SHP77 treated with DMSO at 0.1 percent for 48 hours (cell line): Measurements from ENCODE around the gene ACSF3.

Experiments used
- DNase-seq: peaks from one replicate; lab custom pipeline; 2025; lab: John Stamatoyannopoulos, UW

Gene ACSF3

DNA sequence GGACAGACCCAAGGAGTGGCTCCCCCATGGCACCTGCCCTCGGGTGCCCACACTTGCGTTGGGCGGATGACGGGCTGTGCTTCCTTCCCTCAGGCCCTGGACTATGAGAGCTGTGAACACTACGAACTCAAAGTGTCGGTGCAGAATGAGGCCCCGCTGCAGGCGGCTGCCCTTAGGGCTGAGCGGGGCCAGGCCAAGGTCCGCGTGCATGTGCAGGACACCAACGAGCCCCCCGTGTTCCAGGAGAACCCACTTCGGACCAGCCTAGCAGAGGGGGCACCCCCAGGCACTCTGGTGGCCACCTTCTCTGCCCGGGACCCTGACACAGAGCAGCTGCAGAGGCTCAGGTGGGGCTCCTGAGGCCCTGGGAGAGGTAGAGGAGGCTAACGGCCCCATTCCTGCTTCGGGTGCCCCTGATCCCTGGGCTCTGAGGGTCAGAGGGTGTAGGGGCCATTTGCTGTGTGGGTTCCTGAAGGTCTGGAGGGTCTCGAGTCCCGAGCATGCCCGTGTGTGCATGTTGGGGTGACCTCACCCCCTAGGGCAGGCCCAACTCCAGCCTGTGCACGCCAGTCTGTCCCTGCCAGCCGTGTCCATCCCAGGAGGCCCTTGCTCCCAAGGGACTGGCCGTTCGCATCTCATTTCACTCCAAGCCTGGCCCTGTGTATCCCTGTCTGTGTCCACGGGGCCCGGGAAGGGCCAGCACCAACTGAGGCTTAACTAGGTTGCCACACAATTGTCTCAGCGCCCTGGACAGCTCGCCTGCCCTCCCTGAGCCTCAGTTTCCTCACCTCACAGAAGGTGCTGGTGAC lies 96.7 kb downstream of the ACSF3 start:
- no peak for DNase-seq

DNA sequence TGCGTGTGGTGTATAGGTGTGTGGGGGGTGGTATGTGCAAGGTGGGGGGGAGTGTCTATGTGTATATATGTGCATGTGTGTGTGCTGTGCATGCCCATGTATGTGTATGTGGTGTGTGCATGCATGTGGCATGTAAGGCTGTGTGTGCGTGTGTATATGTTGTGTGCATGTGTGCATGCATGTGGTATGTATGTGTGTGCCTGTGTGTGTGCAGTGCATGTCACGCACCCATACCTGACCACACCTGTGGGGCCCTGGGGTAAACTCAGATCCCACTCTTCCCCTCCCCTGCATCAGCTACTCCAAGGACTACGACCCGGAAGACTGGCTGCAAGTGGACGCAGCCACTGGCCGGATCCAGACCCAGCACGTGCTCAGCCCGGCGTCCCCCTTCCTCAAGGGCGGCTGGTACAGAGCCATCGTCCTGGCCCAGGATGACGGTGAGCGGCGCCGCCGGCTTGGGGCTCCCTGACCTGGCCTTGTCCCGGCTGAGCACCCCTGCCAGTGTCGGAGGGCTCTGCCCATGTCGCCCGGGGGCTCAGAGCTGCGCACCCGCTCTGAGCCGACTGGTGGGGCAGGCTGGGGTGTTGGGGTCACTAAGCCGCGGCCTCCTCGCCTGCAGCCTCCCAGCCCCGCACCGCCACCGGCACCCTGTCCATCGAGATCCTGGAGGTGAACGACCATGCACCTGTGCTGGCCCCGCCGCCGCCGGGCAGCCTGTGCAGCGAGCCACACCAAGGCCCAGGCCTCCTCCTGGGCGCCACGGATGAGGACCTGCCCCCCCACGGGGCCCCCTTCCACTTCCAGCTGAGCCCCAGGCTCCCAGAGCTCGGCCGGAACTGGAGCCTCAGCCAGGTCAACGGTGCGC lies 97.6 kb downstream of the ACSF3 start:
- no peak for DNase-seq

DNA sequence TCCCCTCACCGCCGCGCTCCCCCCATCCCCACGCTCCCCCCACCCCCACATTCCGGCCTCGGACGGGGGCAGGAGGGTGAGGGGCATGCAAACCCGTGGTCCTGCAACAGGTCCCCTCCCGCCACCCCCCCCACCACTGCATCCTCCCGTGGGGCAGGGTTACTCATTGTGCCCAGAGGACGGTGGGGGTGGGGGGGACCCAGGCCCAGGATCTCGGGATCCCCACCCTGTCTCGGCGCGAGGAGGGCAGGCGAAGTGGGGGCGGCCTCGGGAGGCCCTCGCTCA lies 98.2 kb downstream of the ACSF3 start:
- DNase-seq, result no peak

DNA sequence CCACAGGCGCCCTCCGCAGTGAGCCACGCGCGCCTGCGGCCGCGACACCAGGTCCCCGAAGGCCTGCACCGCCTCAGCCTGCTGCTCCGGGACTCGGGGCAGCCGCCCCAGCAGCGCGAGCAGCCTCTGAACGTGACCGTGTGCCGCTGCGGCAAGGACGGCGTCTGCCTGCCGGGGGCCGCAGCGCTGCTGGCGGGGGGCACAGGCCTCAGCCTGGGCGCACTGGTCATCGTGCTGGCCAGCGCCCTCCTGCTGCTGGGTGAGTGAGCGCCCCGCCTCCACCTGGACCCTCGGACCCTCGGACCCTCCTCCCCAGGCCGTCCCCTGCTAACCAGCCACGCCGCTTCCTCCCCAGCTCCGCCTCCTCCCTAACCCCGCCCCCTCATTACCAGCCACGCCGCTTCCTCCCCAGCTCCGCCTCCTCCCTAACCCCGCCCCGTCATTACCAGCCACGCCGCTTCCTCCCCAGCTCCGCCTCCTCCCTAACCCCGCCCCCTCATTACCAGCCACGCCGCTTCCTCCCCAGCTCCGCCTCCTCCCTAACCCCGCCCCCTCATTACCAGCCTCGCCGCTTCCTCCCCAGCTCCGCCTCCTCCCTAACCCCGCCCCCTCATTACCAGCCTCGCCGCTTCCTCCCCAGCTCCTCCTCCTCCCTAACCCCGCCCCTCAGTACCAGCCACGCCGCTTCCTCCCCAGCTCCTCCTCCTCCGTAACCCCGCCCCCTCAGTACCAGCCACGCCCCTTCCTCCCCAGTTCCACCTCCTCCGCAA lies 98.7 kb downstream of the ACSF3 start:
- peak; percentile 36 for DNase-seq

DNA sequence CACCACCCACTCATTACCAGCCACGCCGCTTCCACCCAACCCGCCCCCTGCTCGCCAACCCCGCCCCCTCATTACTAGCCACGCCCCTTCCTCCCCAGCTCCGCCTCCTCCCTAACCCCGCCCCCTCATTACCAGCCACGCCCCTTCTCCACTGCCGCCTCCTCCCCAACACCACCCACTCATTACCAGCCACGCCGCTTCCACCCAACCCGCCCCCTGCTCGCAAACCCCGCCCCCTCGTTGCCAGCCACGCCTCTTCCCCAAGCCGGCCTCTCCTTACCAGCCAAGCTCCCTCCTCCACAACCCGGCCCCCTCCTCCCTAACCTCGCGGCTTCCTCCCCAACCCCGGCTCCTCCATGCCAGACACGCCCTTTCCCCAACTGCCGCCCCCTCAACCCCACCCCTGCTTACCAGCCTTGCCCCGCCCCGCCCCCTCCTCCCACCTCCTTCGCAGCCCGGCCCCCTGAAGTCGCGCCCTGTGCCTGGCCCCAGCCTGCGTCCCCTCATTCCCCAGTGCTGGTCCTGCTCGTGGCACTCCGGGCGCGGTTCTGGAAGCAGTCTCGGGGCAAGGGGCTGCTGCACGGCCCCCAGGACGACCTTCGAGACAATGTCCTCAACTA lies 99.4 kb downstream of the ACSF3 start:
- DNase-seq, result no peak

DNA sequence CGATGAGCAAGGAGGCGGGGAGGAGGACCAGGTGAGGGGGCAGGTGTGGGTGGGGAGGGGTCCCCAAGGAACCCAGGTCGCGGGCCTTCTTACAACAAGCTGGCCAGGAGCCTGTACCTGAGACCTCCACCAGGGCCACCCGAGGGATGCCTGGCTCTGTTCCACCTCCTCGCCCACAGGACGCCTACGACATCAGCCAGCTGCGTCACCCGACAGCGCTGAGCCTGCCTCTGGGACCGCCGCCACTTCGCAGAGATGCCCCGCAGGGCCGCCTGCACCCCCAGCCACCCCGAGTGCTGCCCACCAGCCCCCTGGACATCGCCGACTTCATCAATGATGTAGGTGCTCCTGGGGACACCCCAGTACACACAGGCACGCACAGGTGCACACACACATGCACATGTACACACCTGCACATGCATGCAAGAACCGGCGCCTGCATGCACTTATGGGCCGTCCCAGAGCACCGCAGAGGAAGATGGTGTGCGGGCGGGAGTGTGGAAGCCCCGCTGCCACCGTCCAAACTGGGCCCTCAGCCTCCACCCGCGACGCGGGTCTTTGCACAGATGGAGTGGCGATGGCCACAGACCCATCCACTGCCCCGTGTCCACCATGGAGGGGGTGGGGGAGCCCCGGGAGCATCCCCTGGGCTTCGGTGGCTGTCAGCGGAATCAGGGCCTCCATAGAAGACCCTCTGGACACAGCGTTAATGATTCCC lies 100.1 kb downstream of the ACSF3 start:
- DNase-seq, result no peak

DNA sequence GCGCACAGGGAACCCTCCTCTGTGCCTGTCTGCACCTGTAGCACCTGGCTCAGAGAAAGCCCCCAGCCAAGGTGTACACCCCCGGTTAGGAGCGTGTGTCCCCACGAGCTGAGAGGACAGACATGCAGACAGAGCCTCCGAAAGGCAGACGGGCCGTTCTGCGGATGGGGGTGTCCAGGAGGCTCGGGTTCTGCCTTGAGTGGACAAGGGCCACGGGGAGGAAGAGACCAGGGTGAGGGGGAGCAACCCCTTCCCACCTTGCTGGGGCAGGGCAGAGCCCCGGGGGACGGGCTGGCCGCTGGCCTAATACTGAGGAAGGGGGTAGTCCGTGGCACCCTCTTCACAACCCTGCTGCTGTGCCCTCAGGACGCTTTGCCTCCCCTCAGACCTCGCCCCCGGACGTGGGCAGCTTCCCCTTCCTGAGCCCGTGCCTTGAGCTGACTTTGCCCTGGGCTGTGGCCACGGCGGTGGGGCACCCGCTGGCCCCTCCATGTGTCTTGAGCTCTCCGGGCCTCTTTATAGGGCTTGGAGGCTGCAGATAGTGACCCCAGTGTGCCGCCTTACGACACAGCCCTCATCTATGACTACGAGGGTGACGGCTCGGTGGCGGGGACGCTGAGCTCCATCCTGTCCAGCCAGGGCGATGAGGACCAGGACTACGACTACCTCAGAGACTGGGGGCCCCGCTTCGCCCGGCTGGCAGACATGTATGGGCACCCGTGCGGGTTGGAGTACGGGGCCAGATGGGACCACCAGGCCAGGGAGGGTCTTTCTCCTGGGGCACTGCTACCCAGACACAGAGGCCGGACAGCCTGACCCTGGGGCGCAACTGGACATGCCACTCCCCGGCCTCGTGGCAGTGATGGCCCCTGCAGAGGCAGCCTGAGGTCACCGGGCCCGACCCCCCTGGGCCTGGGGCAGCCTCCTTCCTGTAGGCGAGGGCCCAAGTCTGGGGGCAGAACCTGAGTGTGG lies 101.0 kb downstream of the ACSF3 start:
- no peak for DNase-seq

DNA sequence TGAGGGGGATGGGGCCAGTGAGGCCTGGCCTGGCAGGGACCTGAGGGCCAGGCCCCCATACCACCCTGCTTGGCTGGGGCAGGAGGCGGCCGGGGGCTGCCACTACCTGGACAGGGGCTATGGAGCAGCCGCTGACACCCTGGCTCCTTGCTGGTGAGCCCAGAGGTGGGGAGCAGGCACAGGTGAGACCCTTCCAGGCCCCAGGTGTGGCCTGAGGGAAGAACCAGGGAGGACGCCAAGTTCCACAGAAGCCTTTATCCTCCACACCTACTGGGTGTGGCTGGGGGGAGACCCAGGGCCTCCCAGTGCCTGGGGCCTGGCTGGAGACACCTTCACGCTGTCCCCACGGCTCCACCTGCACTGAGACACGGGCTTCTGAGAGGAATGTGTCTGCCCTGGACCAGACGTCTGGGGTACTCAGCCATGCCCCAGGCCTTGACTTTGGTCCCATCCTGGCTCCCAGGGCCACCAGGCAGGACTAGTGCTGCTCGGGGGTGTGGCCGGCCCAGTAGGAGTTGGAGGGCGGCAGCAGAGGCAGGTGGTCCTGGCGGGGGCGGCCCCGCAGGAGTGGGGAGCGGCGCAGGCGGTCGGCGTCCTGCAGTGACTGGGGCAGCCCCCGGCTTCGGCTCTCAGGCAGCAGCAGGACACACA lies 102.0 kb downstream of the ACSF3 start:
- no peak for DNase-seq

DNA sequence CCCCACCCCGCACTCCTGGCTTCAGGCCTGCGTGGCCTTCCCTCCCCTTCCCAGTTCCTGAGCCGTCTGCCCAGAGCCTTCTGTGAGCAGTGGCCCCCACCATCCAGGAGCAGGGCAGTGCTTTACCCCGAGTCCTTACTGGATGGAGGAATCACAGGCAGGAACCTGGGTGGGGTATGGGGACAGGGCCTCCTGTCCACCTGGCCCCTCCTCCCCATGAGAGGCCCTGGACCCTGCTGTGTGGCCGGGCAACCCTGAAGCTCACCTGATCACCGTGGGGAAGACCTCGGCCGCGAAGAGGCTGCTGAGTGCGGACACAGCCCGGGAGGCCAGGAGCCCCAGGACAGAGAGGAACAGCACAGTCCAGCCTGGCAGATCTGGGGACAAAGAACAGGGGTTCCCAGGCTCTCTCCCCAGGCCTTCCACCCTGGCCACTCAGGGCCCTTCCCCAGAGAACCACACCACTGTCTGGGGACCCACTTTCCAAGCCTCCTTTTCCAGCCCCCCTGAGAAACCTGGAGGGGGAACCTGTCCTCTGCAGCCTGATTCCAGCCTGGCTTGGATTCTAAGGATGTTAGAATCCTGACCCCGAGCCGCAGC lies 103.5 kb downstream of the ACSF3 start:
- DNase-seq, result no peak

DNA sequence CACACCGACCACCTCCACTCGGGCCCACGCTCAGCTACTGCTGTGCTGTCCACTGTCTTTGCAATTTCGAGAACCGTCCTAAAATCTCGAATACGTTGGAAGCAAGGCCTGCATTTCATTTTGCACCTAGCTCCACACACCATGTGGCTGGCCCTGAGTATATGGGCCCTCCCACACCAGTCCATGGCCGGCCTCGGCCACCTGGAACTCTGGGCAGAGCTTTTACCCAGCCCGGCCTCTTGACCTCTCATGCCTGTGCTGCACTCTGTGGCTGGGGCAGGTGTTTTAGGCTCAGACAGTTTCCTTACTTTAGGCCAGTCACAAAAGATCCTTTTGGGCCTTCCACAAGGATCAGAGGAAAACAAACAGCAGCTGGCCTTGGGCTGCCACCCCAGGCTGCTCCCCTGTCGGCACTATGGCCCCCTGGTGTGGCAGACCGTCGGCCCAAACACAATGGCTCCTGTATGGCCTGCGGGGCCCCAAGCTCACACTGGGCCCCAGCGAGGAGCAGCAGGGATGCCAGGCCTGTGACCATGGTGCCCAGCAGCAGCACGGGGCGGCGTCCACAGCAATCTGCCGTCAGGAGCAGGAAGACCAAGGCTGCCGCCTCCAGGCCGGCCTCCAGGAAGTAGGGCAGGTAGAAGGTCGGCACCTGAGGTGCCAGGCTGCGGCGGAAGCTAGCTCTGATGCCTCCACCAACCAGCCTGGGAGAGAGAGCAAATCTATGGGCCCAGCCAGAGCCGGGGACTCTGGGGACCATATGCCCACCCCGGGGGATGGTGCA lies 104.2 kb downstream of the ACSF3 start:
- DNase-seq, result peak; percentile 17

DNA sequence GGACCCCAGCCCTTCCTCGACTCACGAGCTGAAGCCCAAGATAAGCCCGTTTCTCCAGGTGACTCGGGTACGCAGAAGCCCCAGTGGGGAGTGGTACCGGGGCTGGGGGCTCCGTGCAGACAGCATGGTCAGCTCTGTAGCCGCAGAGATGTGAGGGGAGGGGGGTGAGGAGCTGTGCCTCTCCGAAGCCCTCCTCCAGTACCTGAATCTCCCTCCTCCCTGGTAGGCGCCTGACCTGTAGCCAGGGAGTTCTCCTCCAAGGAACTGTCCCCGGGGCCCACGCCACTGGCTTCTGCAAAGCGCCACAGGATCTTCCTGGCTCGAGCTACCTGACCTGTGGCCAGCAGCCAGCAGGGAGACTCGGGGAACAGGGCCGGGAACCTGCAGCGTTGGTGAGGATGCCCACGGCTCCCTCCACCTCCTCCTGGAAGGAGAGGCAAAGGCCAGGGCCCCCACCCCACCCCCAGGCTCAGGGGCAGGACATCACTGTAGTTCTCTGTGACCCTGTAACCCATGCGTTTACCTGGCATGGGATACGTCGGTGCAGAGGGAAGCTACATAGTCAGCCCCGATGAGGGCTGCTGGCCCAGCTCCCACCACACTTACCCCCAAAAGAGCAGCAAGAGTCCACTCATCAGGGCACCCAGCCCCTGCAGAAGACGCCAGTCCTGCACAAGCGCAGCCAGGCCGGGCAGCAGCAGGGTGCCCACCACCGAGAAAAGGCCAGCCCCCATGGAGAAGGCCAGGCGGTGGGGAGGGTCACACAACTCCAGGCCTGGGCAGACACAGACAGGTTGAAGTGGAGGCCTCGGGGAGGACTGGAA lies 105.0 kb downstream of the ACSF3 start:
- no peak for DNase-seq

DNA sequence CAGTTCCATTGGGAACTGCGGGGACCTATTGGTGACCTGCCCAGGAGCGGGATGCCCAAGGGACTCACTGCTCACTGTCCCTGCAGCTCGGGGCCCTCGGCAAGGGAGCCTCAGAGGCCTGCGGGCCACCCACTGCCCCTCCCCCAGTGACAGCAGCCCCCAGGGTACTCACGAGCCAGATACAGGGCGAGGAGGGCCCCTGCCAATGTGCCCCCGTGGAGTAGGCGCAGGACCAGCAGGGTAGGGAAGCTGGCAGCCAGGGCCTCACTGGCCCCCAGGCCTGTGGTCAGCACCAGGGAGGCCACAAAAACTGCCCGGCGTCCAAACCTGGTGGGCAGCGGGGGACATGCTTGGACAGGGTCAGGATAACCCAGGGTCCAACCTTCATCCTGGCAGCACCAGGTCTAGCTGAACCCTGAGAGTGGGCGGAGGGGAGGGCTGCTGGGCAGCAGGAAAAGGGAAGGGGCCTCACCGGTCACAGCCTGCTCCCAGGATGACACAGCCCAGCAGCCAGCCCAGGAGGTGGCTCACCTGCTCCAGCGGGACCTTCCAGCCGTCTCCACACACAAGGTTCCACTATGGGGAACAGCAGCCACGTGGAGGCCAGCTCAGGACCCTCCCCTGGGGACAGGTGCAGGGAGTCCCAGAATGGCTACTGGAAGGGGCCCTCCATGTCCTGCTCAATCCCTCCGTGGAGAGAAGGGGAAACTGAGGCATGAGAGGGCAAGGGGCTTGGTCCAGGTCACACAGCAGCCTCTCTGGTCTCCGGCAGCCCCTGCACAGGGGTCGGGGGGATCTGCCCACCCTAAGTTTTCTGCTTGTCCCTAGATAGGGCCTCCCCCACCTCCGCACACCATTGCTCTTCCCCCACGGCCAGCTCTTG lies 105.8 kb downstream of the ACSF3 start:
- DNase-seq, result no peak

DNA sequence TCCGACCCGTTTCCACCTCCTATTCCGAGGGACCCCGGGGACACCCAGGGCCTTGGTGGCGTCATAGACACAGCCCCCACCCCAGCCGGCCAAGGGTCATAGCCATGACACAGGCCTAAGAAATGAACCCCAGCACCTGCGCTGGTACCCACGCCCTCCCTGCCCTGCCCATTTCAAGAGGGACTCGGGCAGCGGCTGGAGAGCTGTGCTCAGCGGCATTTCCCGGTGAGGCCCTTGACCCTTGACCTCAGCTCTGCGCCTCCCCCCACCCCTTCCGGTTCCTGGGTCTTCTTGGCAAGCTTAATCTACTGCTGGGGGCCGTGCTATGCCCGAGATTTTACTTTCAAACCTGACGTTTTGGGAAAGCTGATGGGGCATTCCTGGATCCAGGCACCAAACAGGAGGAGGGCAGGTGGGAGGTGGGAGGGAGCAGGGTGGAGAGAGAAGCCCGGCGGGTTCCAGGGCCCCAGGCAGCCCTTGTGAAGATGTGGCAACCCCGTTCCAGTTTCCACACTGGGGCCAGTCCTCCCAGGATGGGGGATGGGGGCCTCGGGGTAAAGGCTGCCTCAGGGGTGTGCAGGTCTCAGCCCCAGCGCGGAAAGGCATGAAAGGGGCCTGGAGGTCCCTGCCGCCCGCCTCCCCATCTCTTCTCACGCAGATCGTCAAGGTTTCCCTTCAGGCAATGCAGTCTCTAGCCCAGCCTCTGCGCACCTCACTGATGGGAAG lies 106.6 kb downstream of the ACSF3 start, which contains the start of gene SLC22A31:
SLC22A31 (minus strand) TSS at position 414 of the 726 bp plus-strand sequence; CDS start at position 378, 36 bp downstream.
- no peak for DNase-seq

DNA sequence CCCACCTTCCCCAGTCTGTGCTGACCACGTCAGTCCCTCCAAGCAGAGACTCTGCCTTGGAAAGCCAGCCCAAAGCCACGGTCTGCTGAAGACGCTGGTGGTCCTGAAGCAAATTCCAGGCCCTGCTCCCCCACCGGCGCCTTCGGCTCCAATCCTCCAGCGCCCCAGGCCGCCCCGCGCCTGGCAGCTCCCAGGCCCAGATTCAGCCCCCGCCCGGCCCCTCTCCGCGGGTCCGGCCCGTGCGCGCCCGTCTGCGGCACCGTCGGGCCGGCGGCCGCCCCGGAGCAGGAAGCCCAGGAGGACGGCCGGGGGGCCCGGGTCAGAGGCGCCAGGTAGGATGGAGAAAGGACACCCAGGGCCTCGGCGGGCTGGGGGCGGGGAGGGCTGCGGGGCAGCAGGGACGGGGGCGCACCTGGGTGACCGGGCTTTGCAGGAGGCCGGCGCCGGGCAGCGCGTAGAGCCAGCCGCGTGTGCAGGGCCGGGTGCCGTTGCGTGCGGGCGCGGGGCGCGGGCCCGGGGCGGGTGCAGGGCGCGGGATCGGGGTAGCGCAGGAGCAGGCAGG lies 107.3 kb downstream of the ACSF3 start:
- DNase-seq, result no peak
